GM23338 (cell line): ENCODE measurements around the gene BMP10. TPM values are rescaled to one million over a fixed set of nuclear protein-coding genes. Genes with fewer than 3 reads are reported as not detected.

ENCODE experiments used
- ATAC-seq: fragments of 200-7000 bp; cut with Tn5 transposase; 3 replicates; pipeline ENCODE4 v1.9.1; 2020
- DNase-seq: peaks from one replicate; pipeline ENCODE4 v3.0.0-alpha.2; 2015; ENCODE audit warnings: low spot score
- H2AFZ ChIP-seq: fragments of 200-600 bp; sonication (generic); 2 replicates; pipeline ENCODE4 v1.8.0; 2016; ENCODE audit warnings: antibody characterized with exemption, mild to moderate bottlenecking, moderate library complexity
- H3F3A ChIP-seq: fragments of 200-600 bp; sonication (generic); replicated peaks from 2 replicates; pipeline ENCODE4 v1.8.0; 2017; ENCODE audit warnings: antibody characterized with exemption, mixed run types, low read depth
- H3K27ac ChIP-seq: fragments of 200-600 bp; sonication (generic); 2 replicates; pipeline ENCODE4 v1.6.1; 2016; ENCODE audit warnings: low read depth
- H3K27me3 ChIP-seq: fragments of 200-600 bp; sonication (generic); 2 replicates; pipeline ENCODE4 v1.8.0; 2016; ENCODE audit warnings: mild to moderate bottlenecking, mixed run types, moderate library complexity; ENCODE audit not compliant: insufficient read depth
- H3K36me3 ChIP-seq: fragments of 200-600 bp; sonication (generic); 2 replicates; pipeline ENCODE4 v1.8.0; 2016; ENCODE audit warnings: mild to moderate bottlenecking; ENCODE audit not compliant: insufficient read depth
- H3K4me1 ChIP-seq: fragments of 200-600 bp; sonication (generic); 2 replicates; pipeline ENCODE4 v1.8.0; 2016; ENCODE audit warnings: mild to moderate bottlenecking, moderate library complexity; ENCODE audit not compliant: insufficient read depth
- H3K4me2 ChIP-seq: fragments of 200-600 bp; sonication (generic); 2 replicates; pipeline ENCODE4 v1.7.1; 2017; ENCODE audit warnings: mixed run types
- H3K4me3 ChIP-seq: fragments of 200-600 bp; sonication (generic); 2 replicates; pipeline ENCODE4 v1.6.1; 2016; ENCODE audit warnings: mixed run types
- H3K79me2 ChIP-seq: fragments of 200-600 bp; sonication (generic); replicated peaks from 2 replicates; pipeline ENCODE4 v1.8.0; 2017; ENCODE audit warnings: mild to moderate bottlenecking; ENCODE audit not compliant: insufficient read depth
- H3K9me2 ChIP-seq: fragments of 200-600 bp; sonication (generic); 2 replicates; pipeline ENCODE4 v1.8.0; 2017; ENCODE audit not compliant: insufficient read depth
- H4K20me1 ChIP-seq: fragments of 200-600 bp; sonication (generic); replicated peaks from 2 replicates; pipeline ENCODE4 v1.8.0; 2017; ENCODE audit warnings: mild to moderate bottlenecking; ENCODE audit not compliant: insufficient read depth
- H3K27ac Mint-ChIP-seq: 2 replicates; pipeline ENCODE4 v1.8.0; 2020; ENCODE audit warnings: inconsistent platforms, mild to moderate bottlenecking, moderate library complexity, mixed read lengths
- H3K27me3 Mint-ChIP-seq: 3 replicates; pipeline ENCODE4 v1.8.0; 2022; ENCODE audit warnings: low read depth, mild to moderate bottlenecking, moderate library complexity, mixed read lengths, inconsistent platforms; ENCODE audit not compliant: insufficient read depth, poor library complexity
- H3K36me3 Mint-ChIP-seq: 3 replicates; pipeline ENCODE4 v1.8.0; 2021; ENCODE audit warnings: low read depth, mild to moderate bottlenecking, inconsistent platforms, moderate library complexity, mixed read lengths
- H3K4me1 Mint-ChIP-seq: 3 replicates; pipeline ENCODE4 v1.8.0; 2020; ENCODE audit warnings: mild to moderate bottlenecking, inconsistent platforms, mixed read lengths
- H3K4me3 Mint-ChIP-seq: 3 replicates; pipeline ENCODE4 v1.8.0; 2021; ENCODE audit warnings: moderate library complexity, mild to moderate bottlenecking, inconsistent platforms, mixed read lengths
- H3K9me3 Mint-ChIP-seq: 3 replicates; pipeline ENCODE4 v1.8.0; 2020; ENCODE audit warnings: moderate library complexity, mild to moderate bottlenecking, inconsistent platforms, mixed read lengths
- JUNB ChIP-seq: IDR thresholded peaks from one replicate; pipeline ENCODE4 v1.6.1; 2016; ENCODE audit warnings: antibody characterized with exemption; ENCODE audit not compliant: unreplicated experiment
- REST ChIP-seq: IDR thresholded peaks from one replicate; pipeline ENCODE4 v1.6.1; 2018; ENCODE audit warnings: antibody characterized with exemption; ENCODE audit not compliant: unreplicated experiment
- ZNF331 ChIP-seq: fragments of 250-450 bp; sonication (Bioruptor Pico); IDR thresholded peaks from 2 replicates; pipeline ENCODE4 v1.5.0; 2020; ENCODE audit warnings: low read depth, mild to moderate bottlenecking, moderate library complexity
- polyA plus RNA-seq: library from polyadenylated mRNA; unstranded; fragments of >200 nt; fragmentation: Nextera tagmentation; extraction: Ambion mirVana; gene quantifications from 2 replicates; pipeline ENCODE4 v1.2.1, GENCODE V29; 2016
- total RNA-seq: library from RNA; depleted of rRNA; stranded (reverse); fragments of >200 nt; shearing (Covaris generic); gene quantifications from 2 replicates; pipeline ENCODE4 v1.2.3, GENCODE V29; 2014
- TF ChIP-seq, protein P1 (sequence below): fragments of 250-450 bp; sonication (Bioruptor Pico); IDR thresholded peaks from 2 replicates; pipeline ENCODE4 v1.5.0; 2020; ENCODE audit warnings: mild to moderate bottlenecking, moderate library complexity

Gene BMP10
- total and polyA plus RNA-seq, 2 experiments from 2014 or later = not detected

- TF ChIP-seq, protein P1, sequence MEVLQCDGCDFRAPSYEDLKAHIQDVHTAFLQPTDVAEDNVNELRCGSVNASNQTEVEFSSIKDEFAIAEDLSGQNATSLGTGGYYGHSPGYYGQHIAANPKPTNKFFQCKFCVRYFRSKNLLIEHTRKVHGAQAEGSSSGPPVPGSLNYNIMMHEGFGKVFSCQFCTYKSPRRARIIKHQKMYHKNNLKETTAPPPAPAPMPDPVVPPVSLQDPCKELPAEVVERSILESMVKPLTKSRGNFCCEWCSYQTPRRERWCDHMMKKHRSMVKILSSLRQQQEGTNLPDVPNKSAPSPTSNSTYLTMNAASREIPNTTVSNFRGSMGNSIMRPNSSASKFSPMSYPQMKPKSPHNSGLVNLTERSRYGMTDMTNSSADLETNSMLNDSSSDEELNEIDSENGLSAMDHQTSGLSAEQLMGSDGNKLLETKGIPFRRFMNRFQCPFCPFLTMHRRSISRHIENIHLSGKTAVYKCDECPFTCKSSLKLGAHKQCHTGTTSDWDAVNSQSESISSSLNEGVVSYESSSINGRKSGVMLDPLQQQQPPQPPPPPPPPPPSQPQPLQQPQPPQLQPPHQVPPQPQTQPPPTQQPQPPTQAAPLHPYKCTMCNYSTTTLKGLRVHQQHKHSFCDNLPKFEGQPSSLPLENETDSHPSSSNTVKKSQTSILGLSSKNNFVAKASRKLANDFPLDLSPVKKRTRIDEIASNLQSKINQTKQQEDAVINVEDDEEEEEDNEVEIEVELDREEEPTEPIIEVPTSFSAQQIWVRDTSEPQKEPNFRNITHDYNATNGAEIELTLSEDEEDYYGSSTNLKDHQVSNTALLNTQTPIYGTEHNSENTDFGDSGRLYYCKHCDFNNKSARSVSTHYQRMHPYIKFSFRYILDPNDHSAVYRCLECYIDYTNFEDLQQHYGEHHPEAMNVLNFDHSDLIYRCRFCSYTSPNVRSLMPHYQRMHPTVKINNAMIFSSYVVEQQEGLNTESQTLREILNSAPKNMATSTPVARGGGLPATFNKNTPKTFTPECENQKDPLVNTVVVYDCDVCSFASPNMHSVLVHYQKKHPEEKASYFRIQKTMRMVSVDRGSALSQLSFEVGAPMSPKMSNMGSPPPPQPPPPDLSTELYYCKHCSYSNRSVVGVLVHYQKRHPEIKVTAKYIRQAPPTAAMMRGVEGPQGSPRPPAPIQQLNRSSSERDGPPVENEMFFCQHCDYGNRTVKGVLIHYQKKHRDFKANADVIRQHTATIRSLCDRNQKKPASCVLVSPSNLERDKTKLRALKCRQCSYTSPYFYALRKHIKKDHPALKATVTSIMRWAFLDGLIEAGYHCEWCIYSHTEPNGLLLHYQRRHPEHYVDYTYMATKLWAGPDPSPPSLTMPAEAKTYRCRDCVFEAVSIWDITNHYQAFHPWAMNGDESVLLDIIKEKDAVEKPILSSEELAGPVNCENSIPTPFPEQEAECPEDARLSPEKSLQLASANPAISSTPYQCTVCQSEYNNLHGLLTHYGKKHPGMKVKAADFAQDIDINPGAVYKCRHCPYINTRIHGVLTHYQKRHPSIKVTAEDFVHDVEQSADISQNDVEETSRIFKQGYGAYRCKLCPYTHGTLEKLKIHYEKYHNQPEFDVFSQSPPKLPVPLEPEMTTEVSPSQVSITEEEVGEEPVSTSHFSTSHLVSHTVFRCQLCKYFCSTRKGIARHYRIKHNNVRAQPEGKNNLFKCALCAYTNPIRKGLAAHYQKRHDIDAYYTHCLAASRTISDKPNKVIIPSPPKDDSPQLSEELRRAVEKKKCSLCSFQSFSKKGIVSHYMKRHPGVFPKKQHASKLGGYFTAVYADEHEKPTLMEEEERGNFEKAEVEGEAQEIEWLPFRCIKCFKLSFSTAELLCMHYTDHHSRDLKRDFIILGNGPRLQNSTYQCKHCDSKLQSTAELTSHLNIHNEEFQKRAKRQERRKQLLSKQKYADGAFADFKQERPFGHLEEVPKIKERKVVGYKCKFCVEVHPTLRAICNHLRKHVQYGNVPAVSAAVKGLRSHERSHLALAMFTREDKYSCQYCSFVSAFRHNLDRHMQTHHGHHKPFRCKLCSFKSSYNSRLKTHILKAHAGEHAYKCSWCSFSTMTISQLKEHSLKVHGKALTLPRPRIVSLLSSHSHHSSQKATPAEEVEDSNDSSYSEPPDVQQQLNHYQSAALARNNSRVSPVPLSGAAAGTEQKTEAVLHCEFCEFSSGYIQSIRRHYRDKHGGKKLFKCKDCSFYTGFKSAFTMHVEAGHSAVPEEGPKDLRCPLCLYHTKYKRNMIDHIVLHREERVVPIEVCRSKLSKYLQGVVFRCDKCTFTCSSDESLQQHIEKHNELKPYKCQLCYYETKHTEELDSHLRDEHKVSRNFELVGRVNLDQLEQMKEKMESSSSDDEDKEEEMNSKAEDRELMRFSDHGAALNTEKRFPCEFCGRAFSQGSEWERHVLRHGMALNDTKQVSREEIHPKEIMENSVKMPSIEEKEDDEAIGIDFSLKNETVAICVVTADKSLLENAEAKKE = no peak
- TF ChIP-seq ZNF331 (CRISPR knock-in tag) = no peak
These were observed 41.4 kb downstream of the BMP10 start (continued) for GRCh38 chr2:68829749-68830148.

DNA sequence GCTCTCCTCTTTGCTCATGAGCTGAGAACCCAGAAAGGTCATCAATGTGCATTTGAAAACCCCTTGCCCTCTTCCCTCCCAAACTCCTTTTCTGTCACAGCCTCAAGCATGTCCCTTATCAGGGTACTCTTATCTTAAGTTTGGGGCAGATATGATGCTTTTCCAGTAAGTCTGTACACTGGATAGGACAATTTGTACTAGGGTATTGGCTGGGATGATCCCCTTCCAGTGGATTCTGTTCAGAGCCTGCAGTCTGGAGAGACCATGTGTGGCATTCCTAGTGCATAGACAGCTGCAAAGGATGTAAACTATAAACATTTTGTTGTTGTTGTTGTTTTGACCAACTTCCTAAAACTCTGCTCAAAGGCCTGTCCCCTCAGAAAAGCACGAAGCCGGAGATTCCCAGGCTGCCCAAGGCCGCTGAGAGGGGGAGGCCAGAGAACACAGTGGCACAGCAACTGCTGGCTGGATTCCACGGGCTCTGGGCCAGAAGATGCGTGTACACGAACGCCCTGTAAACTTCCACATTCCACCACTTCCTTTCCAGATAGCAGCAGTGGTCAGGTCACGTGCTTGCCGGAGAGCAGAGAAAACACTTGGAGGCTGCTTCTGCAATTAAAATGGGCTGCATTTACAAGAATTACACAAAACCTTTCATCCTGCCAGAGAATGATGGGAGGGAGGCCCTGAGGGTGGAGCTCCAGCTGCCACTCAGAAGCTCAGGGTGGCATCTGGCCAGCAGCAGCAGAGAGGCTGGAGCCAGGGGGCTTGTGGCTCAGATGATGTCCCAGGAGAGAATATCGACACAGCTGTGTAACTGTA is 42.1 kb downstream of the BMP10 start:
- Mint-ChIP-seq H3K36me3 (no peaks in the 10 kb centered on the region; the same call in 2 of the 3 replicates), H3K27me3 (peaks cover 5% of the 10 kb centered on the region), H3K4me1 (peaks cover 8% of the 10 kb centered on the region), H3K27ac (no peak overlapping the region), H3K9me3 (no peaks in the 10 kb centered on the region), H3K4me3 (no peak overlapping the region)
- H3K4me1 ChIP-seq = 0 out of 2 replicates have a peak, but pooled peaks cover 8% of the 10 kb centered on the region
- peak; percentile 30 for DNase-seq
- H3K4me2 ChIP-seq = no peak overlapping the region
- H4K20me1 ChIP-seq = no peaks in the 10 kb centered on the region
- ATAC-seq = peak; percentile 65
- no peak overlapping the region for H3K4me3 ChIP-seq
- no peaks in the 10 kb centered on the region for H3K9me2 ChIP-seq
- H3F3A ChIP-seq = no peaks in the 10 kb centered on the region
- H2AFZ ChIP-seq = no peak overlapping the region; the same call in 1 of the 2 replicates
- no peak overlapping the region for H3K27ac ChIP-seq
- H3K36me3 ChIP-seq = no peaks in the 10 kb centered on the region
- no peaks in the 10 kb centered on the region for H3K79me2 ChIP-seq
- no peaks in the 10 kb centered on the region for H3K27me3 ChIP-seq
- TF ChIP-seq JUNB (no peak), REST (no peak)
- TF ChIP-seq, protein P1 = no peak
